Neural crest cell (in vitro differentiated cells): ENCODE measurements around the gene IP6K2. TPM values are rescaled to one million over a fixed set of nuclear protein-coding genes. Genes with fewer than 3 reads are reported as not detected.

Source experiments
- DNase-seq: peaks from one replicate; pipeline ENCODE4 v3.0.0; 2021; ENCODE audit warnings: low read depth, mixed read lengths, low spot score
- H3K27ac Mint-ChIP-seq: one replicate; pipeline ENCODE4 v1.8.0; 2021; ENCODE audit warnings: mild to moderate bottlenecking, mixed read lengths; ENCODE audit not compliant: unreplicated experiment
- H3K27me3 Mint-ChIP-seq: 2 replicates; pipeline ENCODE4 v1.8.0; 2021; ENCODE audit warnings: low read depth, mild to moderate bottlenecking, mixed read lengths
- H3K36me3 Mint-ChIP-seq: 2 replicates; pipeline ENCODE4 v1.8.0; 2021; ENCODE audit warnings: low read depth, mild to moderate bottlenecking, mixed read lengths
- H3K4me1 Mint-ChIP-seq: 2 replicates; pipeline ENCODE4 v1.8.0; 2021; ENCODE audit warnings: mixed read lengths
- H3K4me3 Mint-ChIP-seq: one replicate; pipeline ENCODE4 v1.8.0; 2021; ENCODE audit warnings: mild to moderate bottlenecking, mixed read lengths
- H3K9me3 Mint-ChIP-seq: 2 replicates; pipeline ENCODE4 v1.8.0; 2021; ENCODE audit warnings: mixed read lengths
- CTCF ChIP-seq: fragments of 200-600 bp; sonication (generic); conservative IDR thresholded peaks from 2 replicates; pipeline ENCODE4 v1.5.0; 2021; ENCODE audit warnings: antibody characterized with exemption, mild to moderate bottlenecking
- total RNA-seq: library from RNA; stranded (reverse); gene quantifications from 2 replicates; pipeline ENCODE4 v1.2.1, GENCODE V29; 2021

IP6K2 gene
- total RNA-seq, 1 donor from 2014 or later: 139 TPM

GRCh38 chr3:48664313-48664644 is 52.7 kb downstream of the IP6K2 start:
- TF ChIP-seq CTCF: peak; percentile 40
- no peak for DNase-seq
- peak overlapping the region; percentile 100 for H3K4me3 Mint-ChIP-seq
- peaks cover 25% of the 10 kb centered on the region for H3K4me1 Mint-ChIP-seq
- H3K27me3 Mint-ChIP-seq: peaks cover 7% of the 10 kb centered on the region
- H3K27ac Mint-ChIP-seq: peak overlapping the region; percentile 100
- peaks cover 16% of the 10 kb centered on the region for H3K36me3 Mint-ChIP-seq
- peaks cover 2% of the 10 kb centered on the region for H3K9me3 Mint-ChIP-seq

- Mint-ChIP-seq H3K27me3 (peaks cover 7% of the 10 kb centered on the region), H3K36me3 (peaks cover 21% of the 10 kb centered on the region), H3K4me1 (peaks cover 25% of the 10 kb centered on the region), H3K27ac (peak overlapping the region; percentile 100), H3K9me3 (peaks cover 2% of the 10 kb centered on the region), H3K4me3 (peak overlapping the region; percentile 100)
- peak; percentile 96 for DNase-seq
- TF ChIP-seq CTCF: peak; percentile 91
These were observed 53.3 kb downstream of the IP6K2 start for GRCh38 chr3:48663489-48664312.

DNA sequence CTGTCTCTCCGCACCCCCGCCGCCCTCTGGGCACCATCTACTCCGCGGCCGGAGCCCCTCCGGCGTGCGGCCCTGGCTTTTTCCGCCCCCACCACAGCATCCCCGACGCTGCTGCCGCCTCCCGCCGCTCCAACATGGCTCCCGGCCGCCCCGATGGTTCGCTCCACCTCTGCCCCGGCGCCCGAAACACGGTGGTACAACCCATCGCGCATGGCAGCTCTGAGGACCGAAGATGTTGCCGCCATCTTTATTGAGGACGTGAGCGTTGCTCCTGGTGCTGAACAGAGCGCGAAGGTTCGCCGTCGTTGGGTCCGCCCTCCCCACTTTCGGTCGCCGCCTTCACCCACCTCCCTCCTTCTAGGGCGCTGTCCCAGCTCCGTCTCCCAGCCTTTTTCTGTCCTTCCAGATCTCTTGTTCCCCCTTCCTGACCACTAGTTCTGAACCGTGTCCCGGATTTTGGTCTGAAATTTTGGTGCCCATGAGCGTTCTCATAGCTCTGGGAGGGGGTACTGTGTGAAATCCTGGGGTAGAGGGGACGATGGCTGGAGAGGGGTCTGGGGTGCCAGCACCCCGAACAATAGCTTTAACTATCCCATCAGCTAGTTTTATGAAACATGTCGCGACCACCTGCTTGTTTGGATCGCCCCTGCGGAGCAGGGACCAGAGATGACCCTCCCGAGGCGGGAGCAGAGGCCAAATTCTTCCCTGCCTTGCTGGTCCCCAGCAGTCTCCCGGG is 54.1 kb downstream of the IP6K2 start, which contains the start of gene CELSR3:
CELSR3 (minus strand) TSS at position 134 of the 736 bp plus-strand sequence. CDS start 252 bp downstream, outside the sequence.
- peak; percentile 85 for DNase-seq
- Mint-ChIP-seq H3K27ac (peak within 1 kb of the TSS; percentile 100), H3K27me3 (peaks cover 7% of the 10 kb centered on the region), H3K9me3 (peaks cover 2% of the 10 kb centered on the region), H3K36me3 (peaks cover 24% of the 10 kb centered on the region), H3K4me3 (peak within 1 kb of the TSS; percentile 100), H3K4me1 (peaks cover 26% of the 10 kb centered on the region)
- no peak for TF ChIP-seq CTCF

DNA sequence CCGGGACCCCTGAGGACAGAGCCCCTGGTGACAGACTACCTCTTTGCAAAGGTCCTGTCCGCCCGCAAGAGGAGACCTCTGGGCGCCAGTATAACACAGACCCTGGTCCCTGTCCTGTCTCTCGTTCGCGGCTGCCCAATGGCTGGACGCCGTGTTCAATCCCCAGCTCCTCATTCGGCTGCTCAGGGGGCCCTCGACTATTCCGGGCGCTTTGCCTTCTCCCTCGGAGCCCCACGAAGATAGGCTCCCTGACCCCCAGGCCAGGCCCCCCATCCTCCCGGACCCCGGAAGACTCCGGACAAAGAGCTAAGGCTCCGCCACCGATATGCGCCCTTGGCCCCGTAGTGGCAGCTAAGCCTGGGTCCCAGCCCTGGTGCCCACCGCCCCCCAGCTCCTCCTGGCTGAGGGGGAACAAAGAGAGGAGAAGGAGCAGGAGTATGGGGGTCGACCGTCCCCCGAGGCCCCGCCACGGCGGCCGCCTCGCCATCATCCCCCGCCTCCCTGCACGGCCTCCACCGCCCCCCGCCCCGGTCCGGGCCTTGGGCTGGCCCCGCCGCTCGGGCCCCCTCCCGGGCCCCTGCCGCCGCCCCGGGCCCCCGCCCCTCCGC is 54.8 kb downstream of the IP6K2 start:
- Mint-ChIP-seq H3K36me3 (peaks cover 26% of the 10 kb centered on the region), H3K27ac (no peak overlapping the region), H3K4me3 (peak overlapping the region; percentile 88), H3K27me3 (peaks cover 7% of the 10 kb centered on the region), H3K9me3 (peaks cover 2% of the 10 kb centered on the region), H3K4me1 (peaks cover 31% of the 10 kb centered on the region)
- DNase-seq: peak; percentile 16
- TF ChIP-seq CTCF: no peak

GRCh38 chr3:48661501-48662144 is 55.4 kb downstream of the IP6K2 start:
- Mint-ChIP-seq H3K9me3 (peaks cover 2% of the 10 kb centered on the region), H3K4me1 (peaks cover 31% of the 10 kb centered on the region), H3K27me3 (peaks cover 7% of the 10 kb centered on the region), H3K27ac (no peak overlapping the region), H3K4me3 (peak overlapping the region; percentile 88), H3K36me3 (peaks cover 26% of the 10 kb centered on the region)
- peak; percentile 92 for DNase-seq
- TF ChIP-seq CTCF: no peak
